Measurements from ENCODE around the gene ZNF845. TPM values are rescaled to one million over a fixed set of nuclear protein-coding genes. Genes with fewer than 3 reads are reported as not detected.
"Not testable (repeated sequence)": the region's sequence is repeated elsewhere in the genome, so short reads cannot be mapped to it uniquely, and the experiment has no call there.

The ZNF845 gene
- total RNA-seq, result 3.5 TPM

DNA sequence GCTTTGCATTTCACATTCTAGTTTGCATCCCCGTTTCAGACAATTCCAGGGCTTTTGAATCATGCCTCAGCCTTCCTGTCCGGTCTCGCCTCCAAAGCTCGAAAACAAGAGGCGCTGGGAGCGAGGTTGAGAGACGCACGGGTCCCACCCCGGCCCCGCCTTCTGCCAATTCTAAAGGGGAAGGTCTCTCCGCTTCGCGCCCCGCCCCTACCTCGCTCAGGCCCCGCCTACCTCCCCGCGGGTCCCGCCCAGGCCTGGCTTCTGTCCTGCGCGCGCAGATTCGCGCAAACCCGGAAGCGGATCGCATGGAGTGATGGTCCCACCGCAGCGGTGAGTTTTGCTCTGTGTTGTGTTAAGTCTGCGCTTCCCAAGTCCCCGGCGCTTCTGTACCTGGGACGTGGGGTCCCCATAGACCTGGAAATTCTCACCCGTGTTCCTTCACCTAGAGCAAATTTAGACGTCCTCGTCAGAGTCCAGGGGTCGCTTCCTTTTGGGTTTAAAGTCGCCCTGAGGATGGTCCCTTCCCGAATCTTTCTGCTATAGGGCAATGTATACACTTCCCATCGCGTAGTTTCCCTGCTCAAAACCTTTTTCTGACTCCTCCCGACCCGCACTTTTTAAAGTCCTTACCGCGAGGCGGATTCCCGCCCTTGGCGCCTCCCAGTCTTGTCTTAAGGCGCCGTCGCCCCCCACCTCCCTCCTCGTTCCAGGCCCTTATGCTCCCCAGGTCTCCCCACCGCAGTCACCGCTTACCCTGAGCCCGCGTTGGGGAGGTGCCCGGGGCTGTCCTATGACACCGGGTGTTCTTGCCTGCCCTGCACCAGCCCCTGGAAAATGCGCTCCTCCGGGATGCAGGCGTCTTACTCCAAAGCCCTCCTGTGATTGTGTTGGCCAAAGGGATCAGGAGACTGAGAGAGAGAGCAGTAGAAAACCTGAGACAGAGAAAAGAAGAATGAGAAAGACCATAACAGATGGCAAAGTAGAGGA, at the start of gene ZNF845:
TSS of gene ZNF845 (plus strand) at position 287 of the 987 bp plus-strand sequence. CDS start 7,559 bp downstream, outside the sequence.
- ATAC-seq, result peak; percentile 100

DNA sequence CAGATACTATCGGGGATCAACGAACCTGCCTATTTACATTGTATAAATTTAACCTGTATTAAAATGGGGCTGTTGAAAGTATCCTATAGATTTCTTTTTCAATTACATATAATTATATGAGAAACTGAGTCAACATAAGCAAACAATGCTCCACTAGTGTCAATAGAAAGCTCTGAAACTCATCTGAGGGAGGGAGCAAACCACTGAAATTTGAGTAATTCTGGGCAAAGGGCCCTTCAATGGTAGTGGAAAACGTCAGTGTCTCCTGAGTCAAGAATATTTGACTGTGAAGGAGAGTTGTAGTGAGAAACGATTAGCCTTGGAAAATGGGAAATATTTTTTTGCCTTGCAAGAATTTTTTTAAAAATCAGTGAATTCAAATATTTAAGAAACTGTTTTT, 48.5 kb upstream of the ZNF845 start:
- no peak for ATAC-seq

DNA sequence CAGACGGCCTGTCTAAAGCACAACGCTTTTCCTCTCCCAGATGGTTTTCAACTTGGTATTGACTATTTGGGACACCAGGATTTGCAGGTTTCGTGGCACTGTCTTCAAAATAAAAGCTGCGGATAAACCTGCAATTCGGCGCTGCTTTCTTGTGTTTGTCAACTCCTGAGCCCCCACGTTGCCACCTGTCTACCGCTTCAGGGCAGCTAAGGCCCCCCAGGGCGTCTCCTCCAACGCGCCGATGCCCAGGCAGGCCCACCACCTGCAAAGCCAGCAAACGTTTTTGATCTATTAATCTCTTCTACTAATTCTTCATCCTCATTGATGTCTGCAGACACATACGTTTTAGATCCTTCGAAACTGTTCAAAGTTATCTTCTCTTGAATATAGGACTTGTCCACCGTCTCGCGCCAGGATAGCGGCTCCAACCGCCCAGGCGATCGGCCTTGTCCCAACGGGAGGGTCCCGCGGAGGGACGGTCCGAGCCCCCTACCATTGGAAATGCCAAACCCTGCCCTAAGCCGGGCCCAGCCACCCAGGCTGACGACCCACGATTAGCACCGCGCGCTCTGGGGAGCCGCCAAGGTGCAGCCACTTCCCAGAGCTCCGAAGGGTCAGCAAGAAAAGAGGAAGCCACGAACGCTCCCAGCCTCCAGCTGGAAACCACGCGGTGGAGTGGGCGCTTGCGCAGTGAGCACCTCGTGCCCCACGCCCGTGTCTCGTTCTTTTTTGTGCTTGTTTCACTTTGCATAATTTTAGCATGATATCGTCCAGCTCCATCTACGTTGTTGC, 42.6 kb upstream of the ZNF845 start:
- ATAC-seq, result no peak

DNA sequence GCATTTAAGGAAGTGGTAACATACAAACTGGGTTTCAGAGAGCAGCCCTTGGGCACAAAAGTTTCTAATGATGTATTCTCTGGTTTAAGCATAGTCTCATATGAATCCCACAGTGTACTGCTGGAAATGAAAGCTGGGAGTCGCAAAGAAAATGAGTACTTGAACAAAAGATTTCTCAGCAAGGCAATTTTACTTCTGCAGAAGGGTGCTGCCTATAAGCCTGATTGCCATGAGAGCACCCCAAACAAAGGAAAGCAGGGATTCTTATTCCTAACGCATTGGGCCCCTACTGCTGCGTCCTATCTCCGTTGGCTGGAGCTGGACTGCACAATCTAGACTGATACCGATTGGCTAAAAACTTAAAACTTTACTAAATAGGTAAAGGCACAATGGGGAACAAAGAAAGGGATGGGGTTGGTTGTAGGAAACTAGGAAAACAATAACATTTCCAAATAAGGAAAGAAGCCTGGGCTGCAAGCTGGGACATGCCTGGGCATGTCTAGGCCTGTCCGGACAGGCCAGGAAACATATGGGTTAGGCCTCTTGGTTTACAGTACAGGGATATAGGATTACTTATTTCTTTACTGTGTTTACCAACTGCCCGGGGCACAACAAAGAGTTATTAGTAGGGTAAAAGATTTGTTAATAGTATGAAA, 38.6 kb upstream of the ZNF845 start:
- ATAC-seq, result no peak

DNA sequence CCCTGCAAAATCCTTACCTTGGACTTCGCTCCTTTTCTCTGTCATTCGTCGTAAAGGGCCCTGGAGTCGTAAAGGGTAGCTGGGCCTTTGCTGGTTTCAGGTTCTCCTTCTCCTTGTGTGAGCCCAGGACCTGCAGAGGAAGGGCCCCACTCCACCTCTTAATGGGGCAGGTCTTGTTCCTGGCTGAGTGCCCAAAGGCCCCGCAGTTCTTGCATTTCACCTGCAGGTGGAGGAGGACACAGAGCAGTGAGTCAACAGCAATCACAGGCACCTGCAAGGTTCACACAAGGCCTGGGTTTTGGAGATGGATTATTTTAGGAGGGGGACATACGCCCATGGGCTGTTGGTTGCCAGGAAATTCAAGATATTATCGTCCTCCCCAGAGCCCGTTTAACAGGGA, 32.2 kb upstream of the ZNF845 start:
- not testable (repeated sequence) for ATAC-seq

DNA sequence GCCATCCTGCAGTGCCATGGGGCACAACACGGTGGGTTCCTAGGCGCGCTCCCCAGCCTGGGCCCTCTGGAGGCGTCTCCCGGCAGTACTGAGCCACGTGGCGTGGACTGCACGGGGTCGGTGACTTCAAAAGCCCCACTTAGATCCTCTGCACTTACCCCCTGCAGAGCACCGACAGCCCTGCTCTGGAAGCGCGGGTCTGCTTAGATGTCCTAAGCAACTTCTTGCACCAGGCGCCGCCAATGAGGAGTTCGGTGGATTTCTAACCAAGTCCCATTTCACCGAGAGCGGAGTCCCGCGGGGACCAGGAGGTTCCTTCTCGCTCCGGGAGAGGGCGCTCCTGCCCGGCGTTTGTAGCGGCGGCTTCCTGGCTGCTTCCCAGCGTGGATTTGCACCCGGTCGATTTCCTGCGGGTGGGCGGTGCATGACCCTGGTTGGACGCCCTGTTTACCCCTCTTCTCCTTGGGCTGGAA, 25.2 kb upstream of the ZNF845 start:
- ATAC-seq, result no peak

DNA sequence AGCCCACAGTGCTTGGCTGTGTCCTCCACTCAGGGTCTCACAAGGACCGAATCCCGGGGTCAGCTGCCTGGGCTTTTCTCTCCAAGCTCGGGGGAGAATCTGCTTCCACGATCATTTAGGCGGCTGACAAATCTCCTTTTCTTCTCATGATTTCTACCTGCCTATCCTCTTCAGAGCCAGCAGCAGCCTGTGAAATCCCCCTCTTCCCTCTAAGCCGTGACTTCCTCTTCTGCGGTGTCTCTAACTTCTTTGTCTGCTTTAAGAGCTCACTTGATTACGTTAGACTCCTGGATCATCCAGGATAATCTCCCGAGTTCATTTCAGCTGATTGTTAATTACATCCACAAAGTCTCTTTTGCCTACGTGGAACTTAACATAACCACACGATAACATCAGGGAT, 22.5 kb upstream of the ZNF845 start:
- ATAC-seq, result no peak

DNA sequence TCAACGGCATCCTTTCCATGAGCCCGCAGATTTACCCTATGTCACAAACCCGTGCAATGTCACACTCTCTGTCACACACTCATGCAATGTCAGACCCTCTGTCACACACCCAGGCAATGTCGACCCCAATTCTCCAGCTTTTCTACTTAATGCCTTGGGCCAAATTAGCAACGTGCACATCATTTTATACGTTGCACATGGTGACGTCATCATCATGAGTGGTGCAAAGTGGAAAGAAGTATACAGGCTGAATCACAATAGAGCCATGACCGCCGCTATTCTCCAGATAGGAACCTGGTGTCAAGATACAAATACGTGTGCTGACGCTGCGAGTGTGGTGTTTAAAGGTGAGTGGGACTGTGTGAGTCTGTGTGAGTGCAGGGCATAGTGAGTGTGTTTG, 21.7 kb upstream of the ZNF845 start:
- ATAC-seq, result no peak

DNA sequence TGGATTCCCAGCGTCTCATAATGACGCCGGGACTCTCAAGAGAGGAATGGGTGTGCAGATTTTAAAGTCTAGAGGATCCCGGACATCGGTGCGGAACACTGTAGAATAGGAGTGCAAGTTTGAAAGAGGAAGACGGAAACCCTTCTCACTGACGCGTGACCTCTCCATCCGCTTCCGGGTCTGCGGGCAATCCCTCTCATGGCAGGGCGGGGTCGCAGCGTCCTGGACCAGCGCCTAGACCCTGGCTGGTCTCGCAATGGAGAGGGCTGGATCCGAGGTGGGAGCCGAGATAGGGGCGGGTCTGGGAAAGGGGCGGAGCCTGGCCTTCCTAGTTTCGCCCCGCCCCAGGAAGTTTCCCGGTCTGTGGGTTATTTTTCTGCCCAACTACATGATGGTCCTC, 4.6 kb upstream of the ZNF845 start:
- ATAC-seq, result no peak

DNA sequence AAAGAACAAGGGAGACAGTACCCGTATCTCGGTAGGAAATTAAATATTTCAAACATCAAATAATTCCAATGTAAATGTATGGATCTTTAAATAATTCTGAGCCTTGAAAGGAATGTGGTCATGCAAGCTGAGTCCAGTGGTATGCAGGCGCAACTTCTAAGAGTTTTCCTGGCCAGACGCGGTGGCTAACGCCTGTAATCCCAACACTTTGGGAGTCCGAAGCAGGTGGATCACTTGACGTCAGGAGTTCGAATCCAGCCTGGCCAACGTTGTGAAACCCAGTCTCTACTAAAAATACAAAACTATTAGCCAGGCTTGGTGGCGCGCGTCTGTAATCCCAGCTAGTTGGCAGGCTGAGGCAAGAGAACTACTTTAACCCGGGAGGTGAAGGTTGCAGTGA, 1.1 kb upstream of the ZNF845 start:
- ATAC-seq, result no peak

DNA sequence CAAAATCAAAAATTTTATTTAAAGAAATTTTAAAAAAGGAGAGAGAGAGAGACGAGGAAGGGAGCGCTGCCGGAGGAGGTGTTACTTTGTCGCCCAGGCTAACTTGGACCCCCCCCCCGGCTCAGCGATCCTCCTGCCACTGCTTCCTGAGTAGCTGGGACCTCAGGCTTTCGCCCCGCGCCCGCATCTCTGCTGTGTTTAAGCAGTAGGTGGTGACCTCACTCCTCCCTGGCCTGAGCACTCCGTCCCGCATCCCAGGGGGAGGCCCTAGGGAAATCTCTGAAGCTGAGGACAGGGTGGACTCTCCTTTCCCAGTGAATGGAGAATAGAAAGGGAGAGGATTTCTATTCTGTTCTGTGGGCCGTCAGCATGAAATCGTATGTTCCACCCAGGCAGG, 485 bp upstream of the ZNF845 start:
- ATAC-seq, result peak; percentile 4

DNA sequence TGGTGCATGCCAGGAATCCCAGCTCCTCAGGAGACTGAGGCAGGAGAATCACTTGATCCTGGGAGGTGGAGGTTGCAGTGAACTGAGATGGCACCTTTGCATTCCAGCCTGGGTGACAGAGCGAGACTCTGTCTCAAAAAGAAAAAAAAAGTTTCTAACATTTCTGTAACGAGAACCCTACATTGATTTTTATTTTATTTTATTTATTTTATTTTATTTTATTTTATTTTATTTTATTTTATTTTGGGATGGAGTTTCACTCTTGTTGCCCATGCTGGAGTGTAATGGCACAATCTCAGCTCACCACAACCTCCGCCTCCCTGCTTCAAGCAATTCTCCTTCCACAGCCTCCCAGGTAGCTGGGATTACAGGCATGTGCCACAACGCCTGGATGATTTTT, 10.9 kb downstream of the ZNF845 start:
- not testable (repeated sequence) for ATAC-seq

DNA sequence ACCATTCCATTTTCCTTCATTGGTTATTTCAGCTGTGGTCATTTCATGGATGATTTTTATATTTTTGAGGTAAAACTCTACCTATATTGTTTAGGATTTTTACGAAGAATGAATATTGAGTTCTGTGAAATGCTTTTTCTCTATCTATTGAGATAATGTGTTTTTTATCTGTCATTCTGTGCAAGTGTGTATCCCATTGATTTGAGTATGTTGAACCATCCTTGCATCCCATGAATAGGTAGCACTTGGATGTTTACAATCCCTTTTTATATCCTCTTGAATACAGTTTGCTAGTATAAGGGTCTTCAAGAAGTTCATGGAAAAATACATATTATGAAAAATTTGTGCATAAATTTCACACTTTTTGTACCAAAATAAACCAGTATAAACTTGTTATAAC, 22.2 kb downstream of the ZNF845 start:
- ATAC-seq, result no peak

DNA sequence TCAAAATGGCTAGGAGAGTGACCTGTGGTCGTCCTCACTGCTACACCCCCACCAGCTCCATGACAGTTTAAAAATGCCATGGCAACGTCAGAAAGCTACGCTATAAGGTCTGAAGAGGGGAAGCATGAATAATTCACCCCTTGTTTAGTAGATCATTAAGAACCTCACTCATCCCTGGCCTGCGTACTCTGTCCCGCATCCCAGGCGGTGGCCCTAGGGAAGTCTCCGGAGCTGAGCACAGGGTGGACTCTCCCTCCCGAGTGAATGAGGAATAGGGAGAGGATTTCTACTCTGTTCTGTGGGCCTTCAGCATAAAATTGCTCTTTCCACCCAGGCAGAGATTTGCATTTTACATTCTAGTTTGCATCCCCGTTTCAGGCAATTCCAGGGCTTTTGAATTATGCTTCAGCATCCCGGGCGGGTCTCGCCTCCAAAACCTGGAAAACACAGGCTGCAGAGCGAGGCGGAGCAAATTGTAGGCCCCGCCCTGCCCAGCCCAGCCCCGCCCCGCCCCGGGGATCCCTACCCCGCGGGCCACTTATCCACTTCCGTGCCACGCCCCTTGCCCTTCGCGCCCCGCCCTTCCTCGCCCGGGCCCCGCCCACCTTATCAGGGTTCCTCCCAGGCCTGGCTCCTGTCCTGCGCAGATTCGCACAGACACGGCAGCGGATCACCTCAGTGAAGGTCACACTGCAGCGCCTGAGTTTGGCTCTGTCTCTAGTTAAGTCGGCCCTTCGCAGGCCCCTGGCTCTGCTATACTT, 24.5 kb downstream of the ZNF845 start:
- ATAC-seq, result no peak

DNA sequence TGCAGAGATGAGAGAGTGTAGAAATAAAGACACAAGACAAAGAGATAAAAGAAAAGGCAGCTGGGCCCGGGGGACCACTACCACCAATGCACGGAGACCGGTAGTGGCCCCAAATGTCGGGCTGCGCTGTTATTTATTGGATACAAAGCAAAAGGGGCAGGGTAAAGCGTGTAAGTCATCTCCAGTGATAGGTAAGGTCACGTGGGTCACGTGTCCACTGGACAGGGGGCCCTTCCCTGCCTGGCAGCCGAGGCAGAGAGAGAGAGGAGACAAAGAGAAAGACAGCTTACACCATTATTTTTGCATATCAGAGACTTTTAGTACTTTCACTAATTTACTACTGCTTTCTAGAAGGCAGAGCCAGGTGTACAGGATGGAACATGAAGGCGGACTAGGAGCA, 26.5 kb downstream of the ZNF845 start:
- ATAC-seq, result not testable (repeated sequence)

DNA sequence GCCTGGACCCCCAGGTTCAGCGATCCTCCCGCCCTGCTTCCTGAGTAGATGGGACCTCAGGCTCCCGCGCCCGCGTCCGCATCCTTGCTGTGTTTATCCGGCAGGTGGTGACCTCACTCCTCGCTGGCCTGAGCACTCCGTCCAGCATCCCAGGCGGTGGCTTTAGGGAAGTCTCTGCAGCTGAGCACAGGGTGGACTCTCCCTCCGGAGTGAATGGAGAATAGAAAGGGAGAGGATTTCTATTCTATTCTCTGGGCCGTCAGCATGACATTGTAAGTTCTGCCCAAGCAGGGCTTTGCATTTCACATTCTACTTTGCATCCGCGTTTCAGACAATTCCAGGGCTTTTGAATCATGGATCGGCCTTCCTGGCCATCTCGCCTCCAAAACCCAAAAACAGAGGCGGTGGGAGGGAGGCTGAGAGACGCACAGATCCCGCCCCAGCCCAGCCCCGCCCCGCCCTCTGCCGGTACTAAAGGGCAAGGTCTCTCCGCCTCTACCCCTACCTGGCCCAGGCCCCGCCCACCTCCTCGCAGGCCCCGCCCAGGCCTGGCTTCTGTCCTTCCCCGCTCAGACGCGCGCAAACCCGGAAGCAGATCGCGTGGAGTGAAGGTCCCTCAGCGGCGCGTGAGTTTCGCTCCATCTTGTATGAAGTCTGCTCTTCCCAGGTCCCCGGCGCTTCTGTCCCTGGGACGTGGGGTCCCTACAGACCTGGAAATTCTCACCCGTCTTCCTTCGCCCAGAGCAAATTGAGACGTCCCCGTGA, 31.8 kb downstream of the ZNF845 start, which contains the start of gene ZNF525:
TSS of gene ZNF525 (plus strand) at position 572 of the 765 bp plus-strand sequence. CDS start 6,577 bp downstream, outside the sequence.
- ATAC-seq, result peak; percentile 100

DNA sequence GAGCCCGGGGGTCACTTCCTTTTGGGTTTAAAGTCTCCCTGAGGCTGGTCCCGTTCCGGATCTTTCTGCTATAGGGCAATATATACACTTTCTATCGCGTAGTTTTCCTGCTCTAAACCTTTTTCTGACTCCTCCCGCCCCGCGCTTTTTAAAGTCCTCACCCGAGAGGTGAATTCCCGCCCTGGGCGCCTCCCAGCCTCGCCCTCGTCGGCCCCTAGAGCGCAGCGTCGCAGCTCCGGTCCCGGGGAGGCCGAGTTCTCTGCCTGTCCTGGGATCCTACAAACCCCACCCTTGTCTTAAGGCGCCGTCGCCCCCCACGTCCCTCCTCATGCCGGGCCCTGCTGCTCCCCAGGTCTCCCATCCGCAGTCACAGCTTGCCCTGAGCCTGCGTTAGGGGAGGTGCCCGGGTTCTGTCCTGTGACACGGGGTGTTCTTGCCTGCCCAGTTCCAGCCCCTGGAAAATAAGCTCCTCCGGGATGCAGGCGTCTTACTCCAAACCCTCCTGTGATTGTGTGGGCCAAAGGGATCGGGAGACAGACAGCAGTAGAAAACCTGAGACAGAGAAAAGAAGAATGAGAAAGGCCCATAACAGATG, 32.4 kb downstream of the ZNF845 start:
- peak; percentile 47 for ATAC-seq

DNA sequence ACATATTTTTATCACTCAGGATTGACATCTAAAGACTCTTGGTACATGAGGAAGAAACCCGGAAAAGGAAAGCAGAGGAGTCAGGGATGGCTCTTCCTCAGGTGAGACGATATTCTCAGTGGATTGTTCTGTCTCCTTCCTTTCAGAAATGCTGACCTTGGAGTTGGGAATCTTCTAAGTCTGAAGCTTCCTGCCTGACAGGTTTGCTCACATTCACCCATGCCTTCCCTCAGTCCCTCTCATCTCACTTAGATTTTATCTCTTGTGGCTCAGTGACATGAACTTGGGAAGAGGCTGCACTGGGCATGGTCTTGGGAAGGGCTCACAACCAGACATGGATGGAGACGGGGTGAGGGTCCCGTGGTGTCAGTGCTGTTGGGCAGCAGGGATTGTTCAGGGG, 38.6 kb downstream of the ZNF845 start:
- ATAC-seq, result no peak

DNA sequence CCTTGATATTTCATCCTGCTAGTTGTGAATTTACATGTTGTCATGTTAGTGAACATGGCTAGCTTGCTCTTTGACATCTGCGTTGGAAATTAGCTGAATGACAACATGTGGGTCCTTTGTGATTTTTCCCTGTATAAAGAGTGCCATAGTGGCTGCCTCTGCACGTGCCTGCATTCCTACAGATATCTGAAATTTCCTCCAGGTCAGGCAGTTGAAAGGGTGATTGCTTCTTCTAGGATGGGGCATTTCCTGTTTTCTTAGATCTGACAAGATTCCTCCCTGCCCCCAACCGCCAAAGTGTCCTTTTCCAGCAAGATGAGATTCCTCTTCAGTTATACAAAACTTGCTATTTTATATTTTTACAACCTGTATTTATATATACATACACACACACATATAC, 40.7 kb downstream of the ZNF845 start:
- ATAC-seq, result no peak

DNA sequence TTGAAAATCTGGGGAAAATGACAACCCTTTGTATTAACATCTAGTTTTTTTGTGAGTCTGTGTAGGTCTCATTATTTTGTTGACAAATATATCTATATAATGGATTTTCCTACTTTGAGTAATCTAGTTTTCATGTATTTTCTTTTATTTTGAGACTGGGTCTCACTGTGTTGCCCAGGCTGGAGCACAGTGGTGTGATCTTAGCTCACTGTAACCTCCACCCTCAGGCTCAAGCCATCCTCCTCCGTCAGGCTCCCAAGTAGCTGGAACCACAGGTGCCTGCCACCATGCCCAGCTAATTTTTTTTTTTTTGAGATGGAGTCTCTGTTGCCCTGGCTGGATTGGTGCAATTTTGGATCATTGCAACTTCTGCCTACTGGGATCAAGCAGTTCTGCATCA, 41.2 kb downstream of the ZNF845 start:
- no peak for ATAC-seq

DNA sequence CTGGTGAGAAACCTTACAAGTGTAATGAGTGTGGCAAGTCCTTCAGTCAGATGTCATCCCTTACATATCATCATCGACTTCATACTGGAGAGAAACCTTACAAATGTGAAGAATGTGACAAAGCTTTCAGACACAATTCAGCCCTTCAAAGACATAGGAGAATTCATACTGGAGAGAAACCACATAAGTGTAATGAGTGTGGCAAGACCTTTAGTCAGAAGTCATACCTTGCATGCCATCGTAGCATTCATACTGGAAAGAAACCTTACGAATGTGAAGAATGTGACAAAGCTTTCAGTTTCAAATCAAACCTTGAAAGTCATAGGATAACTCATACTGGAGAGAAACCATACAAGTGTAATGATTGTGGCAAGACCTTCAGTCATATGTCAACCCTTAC, 47.8 kb downstream of the ZNF845 start:
- no peak for ATAC-seq

All from esophagus mucosa (tissue), 1 donor.